Fibroblast of the aortic adventitia (primary cell): Measurements from ENCODE around the gene COQ3. TPM values are rescaled to one million over a fixed set of nuclear protein-coding genes. Genes with fewer than 3 reads are reported as not detected.

Experiments used
- DNase-seq: peaks from one replicate; pipeline ENCODE4 v3.0.0-alpha.2; 2010; ENCODE audit warnings: low read depth
- H3K4me3 ChIP-seq: 2 replicates; pipeline ENCODE4 v1.5.1; 2011; ENCODE audit warnings: low read depth, mild to moderate bottlenecking, control low read depth, low read length, moderate library complexity
- total RNA-seq: library from RNA; depleted of rRNA; stranded (reverse); fragments of >200 nt; gene quantifications from 2 replicates; pipeline ENCODE4 v1.2.3, GENCODE V29; 2012; ENCODE audit warnings: low replicate concordance
- TF ChIP-seq, protein P1 (sequence below): IDR thresholded peaks from 2 replicates; pipeline ENCODE4 v1.5.1; 2011; ENCODE audit warnings: mild to moderate bottlenecking, low read length, control low read depth, inconsistent platforms; ENCODE audit not compliant: insufficient read depth

The COQ3 gene
- total RNA-seq, 1 donor, result 8.9 TPM

DNA sequence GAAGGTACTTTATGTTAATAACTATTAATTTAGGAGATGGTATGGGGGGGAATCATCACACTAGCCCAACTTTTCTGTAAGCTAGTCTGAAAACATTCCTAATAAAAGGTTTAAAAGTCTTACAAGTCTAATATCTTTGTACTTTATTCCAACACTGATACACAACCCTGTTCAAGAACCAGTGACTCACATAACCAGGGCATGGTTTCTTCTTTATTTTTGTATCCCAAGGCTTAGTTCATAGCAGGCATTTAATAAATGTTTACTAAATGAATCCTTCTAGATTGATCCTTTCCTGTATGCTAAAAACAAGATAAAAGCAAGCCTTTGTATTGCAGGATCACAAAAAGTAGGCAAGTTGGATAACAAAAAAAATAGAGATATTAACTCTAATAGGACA is 21.5 kb upstream of the COQ3 start:
- no peak for DNase-seq
- no peak overlapping the region for H3K4me3 ChIP-seq
- TF ChIP-seq, protein P1, sequence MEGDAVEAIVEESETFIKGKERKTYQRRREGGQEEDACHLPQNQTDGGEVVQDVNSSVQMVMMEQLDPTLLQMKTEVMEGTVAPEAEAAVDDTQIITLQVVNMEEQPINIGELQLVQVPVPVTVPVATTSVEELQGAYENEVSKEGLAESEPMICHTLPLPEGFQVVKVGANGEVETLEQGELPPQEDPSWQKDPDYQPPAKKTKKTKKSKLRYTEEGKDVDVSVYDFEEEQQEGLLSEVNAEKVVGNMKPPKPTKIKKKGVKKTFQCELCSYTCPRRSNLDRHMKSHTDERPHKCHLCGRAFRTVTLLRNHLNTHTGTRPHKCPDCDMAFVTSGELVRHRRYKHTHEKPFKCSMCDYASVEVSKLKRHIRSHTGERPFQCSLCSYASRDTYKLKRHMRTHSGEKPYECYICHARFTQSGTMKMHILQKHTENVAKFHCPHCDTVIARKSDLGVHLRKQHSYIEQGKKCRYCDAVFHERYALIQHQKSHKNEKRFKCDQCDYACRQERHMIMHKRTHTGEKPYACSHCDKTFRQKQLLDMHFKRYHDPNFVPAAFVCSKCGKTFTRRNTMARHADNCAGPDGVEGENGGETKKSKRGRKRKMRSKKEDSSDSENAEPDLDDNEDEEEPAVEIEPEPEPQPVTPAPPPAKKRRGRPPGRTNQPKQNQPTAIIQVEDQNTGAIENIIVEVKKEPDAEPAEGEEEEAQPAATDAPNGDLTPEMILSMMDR, result no peak

DNA sequence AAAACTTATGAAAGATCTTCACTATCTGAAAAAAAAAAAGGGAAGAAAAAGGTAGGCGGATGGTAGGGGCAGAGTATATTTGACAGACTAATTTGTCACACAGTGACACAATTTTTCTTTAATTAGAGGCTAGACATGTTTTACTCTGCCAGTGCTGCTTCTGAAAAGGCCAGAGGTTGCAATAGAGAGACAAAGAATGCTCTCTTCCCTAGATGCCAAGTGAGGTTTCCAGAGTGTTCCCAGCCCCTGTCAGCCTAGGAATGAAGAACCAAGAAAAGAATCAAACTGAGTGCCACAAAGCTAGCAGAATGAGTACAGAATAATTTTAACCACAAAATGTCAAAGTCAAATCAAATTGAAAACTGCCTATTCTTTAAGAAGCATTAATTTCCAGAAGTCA is 18.1 kb upstream of the COQ3 start:
- H3K4me3 ChIP-seq, result no peak overlapping the region
- TF ChIP-seq, protein P1, result no peak
- no peak for DNase-seq

DNA sequence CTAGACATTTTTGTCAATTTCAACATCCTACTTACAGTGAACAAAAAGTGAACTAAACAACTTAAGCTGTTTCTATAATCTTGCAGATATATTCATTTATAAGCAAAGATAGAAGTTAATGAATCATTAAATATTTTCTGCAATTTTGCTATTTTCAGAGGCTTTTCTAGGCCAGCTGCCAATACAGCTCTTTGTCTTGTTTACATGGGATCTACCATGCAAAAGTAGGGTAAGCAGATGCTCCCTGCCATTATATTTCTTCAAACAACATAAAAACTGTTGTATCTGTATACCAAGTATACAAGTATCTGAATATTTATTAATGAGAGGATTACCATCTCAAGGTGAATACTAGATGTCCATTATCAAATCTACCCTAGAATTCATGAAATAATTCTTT is 15.7 kb upstream of the COQ3 start:
- no peak for DNase-seq
- H3K4me3 ChIP-seq, result no peak overlapping the region
- TF ChIP-seq, protein P1, result no peak

DNA sequence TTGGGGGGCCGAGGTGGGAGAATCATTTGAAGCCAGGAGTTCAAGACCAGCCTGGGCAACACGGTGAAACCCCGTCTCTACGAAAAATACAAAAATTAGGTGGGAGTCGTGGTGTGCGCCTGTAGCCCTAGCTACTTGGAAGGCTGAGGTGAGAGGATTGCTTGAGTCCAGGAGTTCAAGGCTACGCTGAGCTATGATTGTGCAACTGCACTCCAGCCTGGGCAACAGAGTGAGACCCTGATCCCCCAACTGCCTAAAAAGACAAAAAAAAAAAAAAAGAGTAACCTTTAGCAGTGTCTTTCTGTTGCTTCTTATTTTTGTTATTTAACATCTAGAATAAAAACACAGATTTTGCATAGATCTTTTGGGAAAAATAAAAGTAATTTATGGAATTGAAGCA is 13.1 kb upstream of the COQ3 start:
- no peak for DNase-seq
- TF ChIP-seq, protein P1, result no peak
- no peak overlapping the region for H3K4me3 ChIP-seq

DNA sequence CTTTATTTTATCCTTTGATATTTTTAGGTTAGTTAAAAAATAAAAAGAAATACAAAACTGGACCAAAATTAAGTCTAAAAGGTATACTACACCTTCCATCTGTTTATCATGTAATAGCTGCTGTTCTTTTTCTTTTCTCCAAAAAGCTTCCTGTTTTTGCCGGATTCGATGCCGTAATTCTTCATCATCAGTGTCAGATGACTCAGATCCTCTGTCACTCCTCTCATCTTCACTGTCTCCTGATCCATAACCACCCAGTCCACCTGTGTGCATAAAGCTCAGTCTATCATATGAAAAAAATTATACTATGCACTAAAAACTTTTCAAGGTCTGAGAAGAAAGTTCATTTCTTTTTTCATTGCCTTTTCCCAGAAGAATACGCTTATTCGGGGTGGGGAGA is 8.5 kb upstream of the COQ3 start:
- TF ChIP-seq, protein P1, result no peak
- H3K4me3 ChIP-seq, result no peak overlapping the region
- DNase-seq, result no peak

DNA sequence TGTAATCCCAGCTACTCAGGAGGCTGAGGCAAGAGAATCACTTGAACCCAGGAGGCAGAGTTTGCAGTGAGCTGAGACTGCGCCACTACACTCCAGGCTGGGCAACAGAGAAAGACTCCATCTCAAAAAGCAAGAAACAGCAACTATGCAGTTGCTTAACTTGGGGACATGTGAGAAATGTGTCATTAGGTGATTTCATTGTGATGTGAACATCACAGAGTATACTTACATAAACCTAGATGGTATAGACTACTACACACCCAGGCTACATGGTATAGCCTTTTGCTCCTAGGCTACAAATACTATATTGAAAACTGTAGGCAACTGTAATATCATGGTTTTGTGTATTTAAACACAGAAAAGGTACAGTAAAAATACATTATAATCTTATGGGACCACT is 3.3 kb upstream of the COQ3 start:
- no peak overlapping the region for H3K4me3 ChIP-seq
- TF ChIP-seq, protein P1, result no peak
- no peak for DNase-seq

DNA sequence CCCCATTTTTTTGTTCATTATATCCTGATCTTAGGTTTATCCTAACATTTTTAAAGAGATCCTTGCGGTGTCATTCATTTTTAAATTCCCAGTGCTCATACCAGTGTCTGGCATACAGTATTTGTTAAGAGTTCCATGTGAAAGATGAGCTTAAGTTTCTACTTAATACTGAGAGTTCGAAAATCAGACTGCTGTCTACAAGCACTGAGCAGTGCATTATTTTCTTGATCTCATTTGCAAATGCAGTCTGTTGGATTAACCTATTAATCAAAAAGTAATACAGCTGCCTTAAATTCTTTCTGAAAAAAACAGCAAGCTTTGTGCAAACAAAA is 663 bp downstream of the COQ3 start:
- H3K4me3 ChIP-seq, result peak overlapping the region; percentile 84
- DNase-seq, result no peak
- TF ChIP-seq, protein P1, result no peak
